ENCODE measurements around the gene NUCKS1. TPM values are rescaled to one million over a fixed set of nuclear protein-coding genes. Genes with fewer than 3 reads are reported as not detected.

Gene NUCKS1
- total and polyA plus RNA-seq, 2 of the 8 experiments (the other 6 are each of a cell fraction or from before 2014, with no cell fraction given), result 126 to 461 TPM

DNA sequence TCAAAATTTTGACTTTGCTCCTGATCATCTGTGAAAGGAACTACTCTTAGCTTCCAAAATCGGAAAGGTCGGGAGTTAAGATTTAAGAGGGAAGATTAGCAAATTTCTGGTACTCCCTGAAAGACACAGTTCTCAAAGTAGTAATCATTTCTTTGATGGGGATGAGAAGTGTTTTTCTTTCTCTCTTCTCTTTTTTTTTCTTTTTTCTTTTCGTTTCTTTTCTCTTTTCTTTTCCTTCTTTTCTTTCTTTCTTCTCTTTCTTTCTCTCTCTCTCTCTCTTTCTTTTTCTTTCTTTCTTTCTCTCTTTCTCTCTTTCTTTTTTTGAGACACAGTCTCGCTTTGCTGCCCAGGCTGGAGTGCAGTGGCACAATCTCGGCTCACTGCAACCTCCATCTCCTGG lies 30.4 kb upstream of the NUCKS1 start (continued):
- TF ChIP-seq, protein P1, sequence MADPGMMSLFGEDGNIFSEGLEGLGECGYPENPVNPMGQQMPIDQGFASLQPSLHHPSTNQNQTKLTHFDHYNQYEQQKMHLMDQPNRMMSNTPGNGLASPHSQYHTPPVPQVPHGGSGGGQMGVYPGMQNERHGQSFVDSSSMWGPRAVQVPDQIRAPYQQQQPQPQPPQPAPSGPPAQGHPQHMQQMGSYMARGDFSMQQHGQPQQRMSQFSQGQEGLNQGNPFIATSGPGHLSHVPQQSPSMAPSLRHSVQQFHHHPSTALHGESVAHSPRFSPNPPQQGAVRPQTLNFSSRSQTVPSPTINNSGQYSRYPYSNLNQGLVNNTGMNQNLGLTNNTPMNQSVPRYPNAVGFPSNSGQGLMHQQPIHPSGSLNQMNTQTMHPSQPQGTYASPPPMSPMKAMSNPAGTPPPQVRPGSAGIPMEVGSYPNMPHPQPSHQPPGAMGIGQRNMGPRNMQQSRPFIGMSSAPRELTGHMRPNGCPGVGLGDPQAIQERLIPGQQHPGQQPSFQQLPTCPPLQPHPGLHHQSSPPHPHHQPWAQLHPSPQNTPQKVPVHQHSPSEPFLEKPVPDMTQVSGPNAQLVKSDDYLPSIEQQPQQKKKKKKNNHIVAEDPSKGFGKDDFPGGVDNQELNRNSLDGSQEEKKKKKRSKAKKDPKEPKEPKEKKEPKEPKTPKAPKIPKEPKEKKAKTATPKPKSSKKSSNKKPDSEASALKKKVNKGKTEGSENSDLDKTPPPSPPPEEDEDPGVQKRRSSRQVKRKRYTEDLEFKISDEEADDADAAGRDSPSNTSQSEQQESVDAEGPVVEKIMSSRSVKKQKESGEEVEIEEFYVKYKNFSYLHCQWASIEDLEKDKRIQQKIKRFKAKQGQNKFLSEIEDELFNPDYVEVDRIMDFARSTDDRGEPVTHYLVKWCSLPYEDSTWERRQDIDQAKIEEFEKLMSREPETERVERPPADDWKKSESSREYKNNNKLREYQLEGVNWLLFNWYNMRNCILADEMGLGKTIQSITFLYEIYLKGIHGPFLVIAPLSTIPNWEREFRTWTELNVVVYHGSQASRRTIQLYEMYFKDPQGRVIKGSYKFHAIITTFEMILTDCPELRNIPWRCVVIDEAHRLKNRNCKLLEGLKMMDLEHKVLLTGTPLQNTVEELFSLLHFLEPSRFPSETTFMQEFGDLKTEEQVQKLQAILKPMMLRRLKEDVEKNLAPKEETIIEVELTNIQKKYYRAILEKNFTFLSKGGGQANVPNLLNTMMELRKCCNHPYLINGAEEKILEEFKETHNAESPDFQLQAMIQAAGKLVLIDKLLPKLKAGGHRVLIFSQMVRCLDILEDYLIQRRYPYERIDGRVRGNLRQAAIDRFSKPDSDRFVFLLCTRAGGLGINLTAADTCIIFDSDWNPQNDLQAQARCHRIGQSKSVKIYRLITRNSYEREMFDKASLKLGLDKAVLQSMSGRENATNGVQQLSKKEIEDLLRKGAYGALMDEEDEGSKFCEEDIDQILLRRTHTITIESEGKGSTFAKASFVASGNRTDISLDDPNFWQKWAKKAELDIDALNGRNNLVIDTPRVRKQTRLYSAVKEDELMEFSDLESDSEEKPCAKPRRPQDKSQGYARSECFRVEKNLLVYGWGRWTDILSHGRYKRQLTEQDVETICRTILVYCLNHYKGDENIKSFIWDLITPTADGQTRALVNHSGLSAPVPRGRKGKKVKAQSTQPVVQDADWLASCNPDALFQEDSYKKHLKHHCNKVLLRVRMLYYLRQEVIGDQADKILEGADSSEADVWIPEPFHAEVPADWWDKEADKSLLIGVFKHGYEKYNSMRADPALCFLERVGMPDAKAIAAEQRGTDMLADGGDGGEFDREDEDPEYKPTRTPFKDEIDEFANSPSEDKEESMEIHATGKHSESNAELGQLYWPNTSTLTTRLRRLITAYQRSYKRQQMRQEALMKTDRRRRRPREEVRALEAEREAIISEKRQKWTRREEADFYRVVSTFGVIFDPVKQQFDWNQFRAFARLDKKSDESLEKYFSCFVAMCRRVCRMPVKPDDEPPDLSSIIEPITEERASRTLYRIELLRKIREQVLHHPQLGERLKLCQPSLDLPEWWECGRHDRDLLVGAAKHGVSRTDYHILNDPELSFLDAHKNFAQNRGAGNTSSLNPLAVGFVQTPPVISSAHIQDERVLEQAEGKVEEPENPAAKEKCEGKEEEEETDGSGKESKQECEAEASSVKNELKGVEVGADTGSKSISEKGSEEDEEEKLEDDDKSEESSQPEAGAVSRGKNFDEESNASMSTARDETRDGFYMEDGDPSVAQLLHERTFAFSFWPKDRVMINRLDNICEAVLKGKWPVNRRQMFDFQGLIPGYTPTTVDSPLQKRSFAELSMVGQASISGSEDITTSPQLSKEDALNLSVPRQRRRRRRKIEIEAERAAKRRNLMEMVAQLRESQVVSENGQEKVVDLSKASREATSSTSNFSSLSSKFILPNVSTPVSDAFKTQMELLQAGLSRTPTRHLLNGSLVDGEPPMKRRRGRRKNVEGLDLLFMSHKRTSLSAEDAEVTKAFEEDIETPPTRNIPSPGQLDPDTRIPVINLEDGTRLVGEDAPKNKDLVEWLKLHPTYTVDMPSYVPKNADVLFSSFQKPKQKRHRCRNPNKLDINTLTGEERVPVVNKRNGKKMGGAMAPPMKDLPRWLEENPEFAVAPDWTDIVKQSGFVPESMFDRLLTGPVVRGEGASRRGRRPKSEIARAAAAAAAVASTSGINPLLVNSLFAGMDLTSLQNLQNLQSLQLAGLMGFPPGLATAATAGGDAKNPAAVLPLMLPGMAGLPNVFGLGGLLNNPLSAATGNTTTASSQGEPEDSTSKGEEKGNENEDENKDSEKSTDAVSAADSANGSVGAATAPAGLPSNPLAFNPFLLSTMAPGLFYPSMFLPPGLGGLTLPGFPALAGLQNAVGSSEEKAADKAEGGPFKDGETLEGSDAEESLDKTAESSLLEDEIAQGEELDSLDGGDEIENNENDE (IDR thresholded peaks at IDR 0.05; ENCODE audit: insufficient replicate concordance, low read length), result no peak
- TF ChIP-seq RBBP5 (IDR thresholded peaks at IDR 0.05; ENCODE audit: borderline replicate concordance, low read depth, low read length) (no peak), SP2 (IDR thresholded peaks at IDR 0.05; ENCODE audit: low read length) (no peak), MAFK (IDR thresholded peaks at IDR 0.05; ENCODE audit: low read depth, low read length) (no peak), ZNF274 (IDR thresholded peaks at IDR 0.05; ENCODE audit: borderline replicate concordance, extremely low read depth, low read length) (no peak)
- TF ChIP-seq, protein P2, sequence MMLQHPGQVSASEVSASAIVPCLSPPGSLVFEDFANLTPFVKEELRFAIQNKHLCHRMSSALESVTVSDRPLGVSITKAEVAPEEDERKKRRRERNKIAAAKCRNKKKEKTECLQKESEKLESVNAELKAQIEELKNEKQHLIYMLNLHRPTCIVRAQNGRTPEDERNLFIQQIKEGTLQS (IDR thresholded peaks at IDR 0.05; ENCODE audit: insufficient read depth, low read depth, low read length), result no peak

Data from H1 (cell line).